HCT116 (cell line): ENCODE measurements around the gene PRKCH. TPM values are rescaled to one million over a fixed set of nuclear protein-coding genes. Genes with fewer than 3 reads are reported as not detected.

Experiments used
- ATAC-seq: fragments of 200-7000 bp; cut with Tn5 transposase; 2 replicates; pipeline ENCODE4 v1.9.1; 2020; ENCODE audit warnings: mild to moderate bottlenecking, moderate library complexity
- BruUV-seq: library from RNA; stranded (reverse); fragments of 400-500 nt; replicated peaks from 2 replicates; lab custom pipeline; 2021; lab: Mats Ljungman, UMichigan
- CTCF ChIA-PET: fragments of 300-600 bp; sonication (Branson Sonifier 250); formaldehyde crosslinking; loops from one replicate; lab custom pipeline; 2021; ENCODE audit warnings: antibody characterized with exemption; lab: Charles Lee
- POLR2A ChIA-PET: fragments of 300-600, 350-600 bp; sonication (Branson Sonifier 250); formaldehyde crosslinking; loops from one replicate; lab custom pipeline; 2021; ENCODE audit warnings: antibody characterized with exemption; lab: Charles Lee
- RAD21 ChIA-PET, 2 experiments: fragments of 300-600 bp; sonication (Branson Sonifier 250); formaldehyde crosslinking; loops; one replicate each; lab custom pipeline; 2023; ENCODE audit warnings: low total read pairs in 2 of 2; ENCODE audit not compliant: uncharacterized antibody in 2 of 2, unreplicated experiment in 2 of 2, low non-redundant PET in 1 of 2; lab: Charles Lee
- DNase-seq: peaks from one replicate; pipeline ENCODE4 v3.0.0-alpha.2; 2010; ENCODE audit warnings: low read depth, low spot score
- H2AFZ ChIP-seq: fragments of 200-600 bp; shearing (Covaris generic), sonication (generic); 2 replicates; pipeline ENCODE4 v1.6.1; 2017; ENCODE audit warnings: low read depth, mixed run types, mixed read lengths, antibody characterized with exemption, low read length; ENCODE audit not compliant: poor library complexity, severe bottlenecking
- H3K27ac ChIP-seq: 2 replicates; pipeline ENCODE4 v1.5.1; 2012; ENCODE audit warnings: low read depth, low read length
- H3K27me3 ChIP-seq: fragments of 200-600 bp; sonication (generic); 2 replicates; pipeline ENCODE4 v1.6.1; 2016; ENCODE audit warnings: mixed run types, low read length, mixed read lengths; ENCODE audit not compliant: insufficient read depth
- H3K36me3 ChIP-seq, 2 experiments: fragments of 200-500 bp in 1 of 2; fragments of 200-600 bp in 1 of 2; sonication (Bioruptor generic) in 1 of 2; sonication (generic) in 1 of 2; 2 replicates each; pipeline versions ENCODE4 v1.5.1 to v1.6.1; 2014 to 2016; ENCODE audit warnings: low read length in 2 of 2, inconsistent platforms in 1 of 2, mixed read lengths in 1 of 2, mixed run types in 1 of 2; ENCODE audit not compliant: insufficient read depth in 2 of 2, control insufficient read depth in 1 of 2
- H3K4me1 ChIP-seq, 2 experiments: fragments of 200-600 bp in 1 of 2; sonication (generic) in 1 of 2; 2 replicates each; pipeline versions ENCODE4 v1.5.1 to v1.6.1; 2012 to 2017; ENCODE audit warnings: low read length in 2 of 2, inconsistent platforms in 1 of 2, mild to moderate bottlenecking in 1 of 2, mixed read lengths in 1 of 2, mixed run types in 1 of 2, moderate library complexity in 1 of 2; ENCODE audit not compliant: insufficient read depth in 2 of 2, control insufficient read depth in 1 of 2
- H3K4me2 ChIP-seq: fragments of 200-600 bp; sonication (generic); 2 replicates; pipeline ENCODE4 v1.6.1; 2017; ENCODE audit warnings: mixed run types, low read length, mixed read lengths
- H3K4me3 ChIP-seq, 2 experiments: fragments of 200-600 bp in 1 of 2; sonication (generic) in 1 of 2; replicated peaks in 1 of 2; 2 replicates each; pipeline ENCODE4 v1.5.1; 2011 to 2016; ENCODE audit warnings: low read length in 2 of 2, control low read depth in 1 of 2, low read depth in 1 of 2, mild to moderate bottlenecking in 1 of 2, mixed read lengths in 1 of 2, mixed run types in 1 of 2
- H3K79me2 ChIP-seq: fragments of 200-600 bp; sonication (generic); 2 replicates; pipeline ENCODE4 v1.6.1; 2017; ENCODE audit warnings: mild to moderate bottlenecking, mixed run types, low read length, moderate library complexity, mixed read lengths; ENCODE audit not compliant: insufficient read depth
- H3K9ac ChIP-seq: fragments of 200-600 bp; sonication (generic); 2 replicates; pipeline ENCODE4 v1.6.1; 2016; ENCODE audit warnings: low read length, mixed read lengths
- H3K9me2 ChIP-seq: fragments of 200-600 bp; sonication (generic), shearing (Covaris generic); 2 replicates; pipeline ENCODE4 v1.6.1; 2017; ENCODE audit warnings: mixed run types, mild to moderate bottlenecking, moderate library complexity; ENCODE audit not compliant: insufficient read depth
- H3K9me3 ChIP-seq, 2 experiments: fragments of 200-500 bp in 1 of 2; fragments of 200-600 bp in 1 of 2; sonication (Bioruptor generic) in 1 of 2; sonication (generic) in 1 of 2; 2 replicates each; pipeline ENCODE4 v1.6.1; 2014 to 2017; ENCODE audit warnings: low read length in 2 of 2, mixed read lengths in 2 of 2, inconsistent platforms in 1 of 2, low read depth in 1 of 2, mild to moderate bottlenecking in 1 of 2, mixed run types in 1 of 2, moderate library complexity in 1 of 2; ENCODE audit not compliant: control insufficient read depth in 1 of 2, insufficient read depth in 1 of 2
- H4K20me1 ChIP-seq: fragments of 200-600 bp; sonication (generic), shearing (Covaris generic); 2 replicates; pipeline ENCODE4 v1.6.1; 2017; ENCODE audit warnings: mixed run types, mild to moderate bottlenecking, moderate library complexity; ENCODE audit not compliant: insufficient read depth
- EGR1 ChIP-seq: IDR thresholded peaks from 2 replicates; pipeline ENCODE4 v1.6.1; 2012; ENCODE audit warnings: low read depth
- POLR2AphosphoS5 ChIP-seq: IDR thresholded peaks from 2 replicates; pipeline ENCODE4 v1.6.1; 2011; ENCODE audit warnings: mild to moderate bottlenecking, low read depth, low read length, moderate library complexity
- YY1 ChIP-seq: IDR thresholded peaks from 2 replicates; pipeline ENCODE4 v1.6.1; 2011; ENCODE audit warnings: low read length, low read depth, moderate library complexity, mild to moderate bottlenecking; ENCODE audit not compliant: insufficient replicate concordance; ENCODE audit errors: extremely low read depth
- ZFX ChIP-seq: fragments of 450-650 bp; IDR thresholded peaks from 2 replicates; pipeline ENCODE4 v1.6.1; 2017
- intact Hi-C: fragments of 100-400 bp; cut with micrococcal nuclease; formaldehyde crosslinking; loops from 2 replicates; pipeline ENCODE4 v1.10.0; 2022
- total RNA-seq: library from RNA; stranded (reverse); gene quantifications from one replicate; pipeline ENCODE4 v1.2.1, GENCODE V29; 2021; ENCODE audit not compliant: unreplicated experiment
- TF ChIP-seq, protein P1 (sequence below): IDR thresholded peaks from 2 replicates; pipeline ENCODE4 v1.6.1; 2011; ENCODE audit warnings: mild to moderate bottlenecking, low read length, moderate library complexity; ENCODE audit not compliant: insufficient replicate concordance; ENCODE audit errors: extremely low read depth

PRKCH gene
- total RNA-seq, 1 experiment from 2014 or later: 16.6 TPM

DNA sequence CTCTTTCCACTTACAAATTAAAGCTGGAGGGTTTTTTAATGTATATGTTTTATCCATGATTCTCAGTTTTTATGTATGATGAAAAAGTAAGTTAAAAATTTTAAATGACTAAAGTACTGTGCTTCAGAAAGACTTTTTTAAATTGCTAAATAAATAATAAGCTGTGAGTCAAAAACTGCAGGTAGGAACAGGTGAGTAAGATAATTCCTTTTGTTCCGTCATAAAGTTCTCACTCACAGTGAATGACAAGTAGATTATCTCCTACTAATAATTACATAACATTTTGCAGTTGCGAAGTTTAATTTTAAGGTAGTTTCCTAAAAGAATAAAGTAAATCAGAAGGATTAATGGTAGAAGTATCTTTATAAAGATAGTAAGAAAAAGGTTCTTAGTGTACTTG lies 78.0 kb downstream of the PRKCH start:
- no peak for TF ChIP-seq YY1
- DNase-seq: no peak
- H3K4me1 ChIP-seq: no peaks in the 10 kb centered on the region
- intact Hi-C loops: no loop called here
- POLR2A ChIA-PET: interaction anchor here (0.8 kb wide), 1 partner anchor 9 kb away, joined by 3 read pairs; no protein-coding TSS in a partner anchor
- no peak overlapping the region for H3K4me3 ChIP-seq
- CTCF ChIA-PET: no interaction called here
- RAD21 ChIA-PET: no interaction called here
- no peaks in the 10 kb centered on the region for H3K27me3 ChIP-seq
- H3K4me2 ChIP-seq: no peak overlapping the region
- no peak overlapping the region for H2AFZ ChIP-seq
- H3K79me2 ChIP-seq: no peaks in the 10 kb centered on the region
- no peaks in the 10 kb centered on the region for H3K36me3 ChIP-seq
- H3K9ac ChIP-seq: no peak overlapping the region
- H3K27ac ChIP-seq: no peak overlapping the region
- H4K20me1 ChIP-seq: no peaks in the 10 kb centered on the region
- H3K9me2 ChIP-seq: no peaks in the 10 kb centered on the region
- H3K9me3 ChIP-seq: no peaks in the 10 kb centered on the region
- ATAC-seq: no peak
- no TSS peak for BruUV-seq

DNA sequence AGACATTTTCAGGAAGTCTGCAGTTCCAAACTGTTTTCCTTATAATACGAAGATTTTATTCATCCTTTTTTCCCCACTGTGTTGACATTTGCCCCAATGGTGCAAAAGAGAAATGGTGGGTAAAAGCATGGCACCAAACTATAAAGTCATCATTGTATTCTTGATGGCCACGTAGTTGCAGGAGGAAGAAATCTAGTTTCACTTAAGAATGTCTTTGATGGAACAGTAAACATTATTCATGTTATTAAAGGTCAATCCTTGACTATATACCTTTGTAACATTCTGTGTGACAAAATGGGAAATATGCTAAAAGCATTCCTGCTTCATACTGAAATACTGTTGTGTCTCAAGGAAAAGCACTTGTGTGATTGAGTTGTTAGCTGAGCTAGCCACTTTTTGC lies 80.1 kb downstream of the PRKCH start:
- Histone ChIP-seq H3K9me3 (no peaks in the 10 kb centered on the region), H3K4me3 (no peak overlapping the region), H2AFZ (no peak overlapping the region), H4K20me1 (no peaks in the 10 kb centered on the region), H3K9me2 (no peaks in the 10 kb centered on the region), H3K79me2 (no peaks in the 10 kb centered on the region), H3K4me2 (no peak overlapping the region), H3K4me1 (no peaks in the 10 kb centered on the region), H3K36me3 (no peaks in the 10 kb centered on the region), H3K27ac (no peak overlapping the region), H3K9ac (no peak overlapping the region), H3K27me3 (no peaks in the 10 kb centered on the region)
- TF ChIP-seq ZFX (no peak), EGR1 (no peak), POLR2AphosphoS5 (no peak), YY1 (no peak)
- TF ChIP-seq, protein P1, sequence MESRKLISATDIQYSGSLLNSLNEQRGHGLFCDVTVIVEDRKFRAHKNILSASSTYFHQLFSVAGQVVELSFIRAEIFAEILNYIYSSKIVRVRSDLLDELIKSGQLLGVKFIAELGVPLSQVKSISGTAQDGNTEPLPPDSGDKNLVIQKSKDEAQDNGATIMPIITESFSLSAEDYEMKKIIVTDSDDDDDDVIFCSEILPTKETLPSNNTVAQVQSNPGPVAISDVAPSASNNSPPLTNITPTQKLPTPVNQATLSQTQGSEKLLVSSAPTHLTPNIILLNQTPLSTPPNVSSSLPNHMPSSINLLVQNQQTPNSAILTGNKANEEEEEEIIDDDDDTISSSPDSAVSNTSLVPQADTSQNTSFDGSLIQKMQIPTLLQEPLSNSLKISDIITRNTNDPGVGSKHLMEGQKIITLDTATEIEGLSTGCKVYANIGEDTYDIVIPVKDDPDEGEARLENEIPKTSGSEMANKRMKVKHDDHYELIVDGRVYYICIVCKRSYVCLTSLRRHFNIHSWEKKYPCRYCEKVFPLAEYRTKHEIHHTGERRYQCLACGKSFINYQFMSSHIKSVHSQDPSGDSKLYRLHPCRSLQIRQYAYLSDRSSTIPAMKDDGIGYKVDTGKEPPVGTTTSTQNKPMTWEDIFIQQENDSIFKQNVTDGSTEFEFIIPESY: no peak
- RAD21 ChIA-PET: no interaction called here
- BruUV-seq: no TSS peak
- intact Hi-C loops: no loop called here
- POLR2A ChIA-PET: no interaction called here
- DNase-seq (no peak), ATAC-seq (no peak)
- CTCF ChIA-PET: no interaction called here
